Cardiac fibroblast (primary cell): ENCODE data around the gene WDR76.
A peak's percentile ranks its signal among the peaks of the same experiment; 100 is the strongest.

Experiments
- DNase-seq, 2 donors: peaks; one replicate each; pipeline versions ENCODE4 v3.0.0 to v3.0.0-alpha.2; 2010; ENCODE audit warnings: low read depth in 2 of 2
- H3K4me3 ChIP-seq, 2 donors: replicated peaks in 1 of 2; 1 replicate in 1 of 2; 2 replicates in 1 of 2; pipeline ENCODE4 v1.5.1; 2011; ENCODE audit warnings: low read depth in 2 of 2, low read length in 2 of 2, mild to moderate bottlenecking in 2 of 2, moderate library complexity in 1 of 2
- TF ChIP-seq, protein P1 (sequence below): IDR thresholded peaks from one replicate; pipeline ENCODE4 v1.5.1; 2011; ENCODE audit warnings: low read depth, mild to moderate bottlenecking, low read length, inconsistent platforms

Gene WDR76

GRCh38 chr15:43871835-43872234 is 45.0 kb downstream of the WDR76 start:
- TF ChIP-seq, protein P1, sequence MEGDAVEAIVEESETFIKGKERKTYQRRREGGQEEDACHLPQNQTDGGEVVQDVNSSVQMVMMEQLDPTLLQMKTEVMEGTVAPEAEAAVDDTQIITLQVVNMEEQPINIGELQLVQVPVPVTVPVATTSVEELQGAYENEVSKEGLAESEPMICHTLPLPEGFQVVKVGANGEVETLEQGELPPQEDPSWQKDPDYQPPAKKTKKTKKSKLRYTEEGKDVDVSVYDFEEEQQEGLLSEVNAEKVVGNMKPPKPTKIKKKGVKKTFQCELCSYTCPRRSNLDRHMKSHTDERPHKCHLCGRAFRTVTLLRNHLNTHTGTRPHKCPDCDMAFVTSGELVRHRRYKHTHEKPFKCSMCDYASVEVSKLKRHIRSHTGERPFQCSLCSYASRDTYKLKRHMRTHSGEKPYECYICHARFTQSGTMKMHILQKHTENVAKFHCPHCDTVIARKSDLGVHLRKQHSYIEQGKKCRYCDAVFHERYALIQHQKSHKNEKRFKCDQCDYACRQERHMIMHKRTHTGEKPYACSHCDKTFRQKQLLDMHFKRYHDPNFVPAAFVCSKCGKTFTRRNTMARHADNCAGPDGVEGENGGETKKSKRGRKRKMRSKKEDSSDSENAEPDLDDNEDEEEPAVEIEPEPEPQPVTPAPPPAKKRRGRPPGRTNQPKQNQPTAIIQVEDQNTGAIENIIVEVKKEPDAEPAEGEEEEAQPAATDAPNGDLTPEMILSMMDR = no peak
- DNase-seq = no peak

GRCh38 chr15:43872416-43873020 is 45.7 kb downstream of the WDR76 start:
- TF ChIP-seq, protein P1 = peak; percentile 66
- H3K4me3 ChIP-seq = no peak overlapping the region
- DNase-seq = peak; percentile 85 to 90

More at GRCh38 chr15:43871835-43872234, 45.0 kb downstream of the WDR76 start:
- H3K4me3 ChIP-seq = no peak overlapping the region

DNA sequence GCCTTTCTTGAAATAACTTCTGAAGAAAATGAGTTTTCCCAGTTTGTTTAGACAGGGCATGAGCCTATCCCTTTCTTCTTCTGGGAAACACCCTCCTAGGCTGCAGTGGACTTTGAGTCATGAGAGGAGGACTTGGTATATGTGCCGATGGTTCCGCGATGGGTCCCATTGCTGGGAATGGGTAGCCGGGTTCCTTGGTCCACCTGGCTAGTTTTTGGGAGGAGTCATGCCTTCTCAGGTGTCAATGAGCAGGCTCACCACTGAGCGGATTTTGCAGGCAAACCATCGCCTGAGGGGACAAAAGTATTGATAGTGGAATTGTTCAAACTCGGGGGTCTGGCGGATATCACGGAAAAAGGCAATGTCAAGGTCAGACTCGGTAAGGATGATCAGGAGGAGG is 46.8 kb downstream of the WDR76 start:
- TF ChIP-seq, protein P1 = no peak
- no peak for DNase-seq
- no peak overlapping the region for H3K4me3 ChIP-seq

GRCh38 chr15:43876872-43877271 is 50.1 kb downstream of the WDR76 start:
- DNase-seq = no peak
- TF ChIP-seq, protein P1 = no peak
- H3K4me3 ChIP-seq = no peak overlapping the region

DNA sequence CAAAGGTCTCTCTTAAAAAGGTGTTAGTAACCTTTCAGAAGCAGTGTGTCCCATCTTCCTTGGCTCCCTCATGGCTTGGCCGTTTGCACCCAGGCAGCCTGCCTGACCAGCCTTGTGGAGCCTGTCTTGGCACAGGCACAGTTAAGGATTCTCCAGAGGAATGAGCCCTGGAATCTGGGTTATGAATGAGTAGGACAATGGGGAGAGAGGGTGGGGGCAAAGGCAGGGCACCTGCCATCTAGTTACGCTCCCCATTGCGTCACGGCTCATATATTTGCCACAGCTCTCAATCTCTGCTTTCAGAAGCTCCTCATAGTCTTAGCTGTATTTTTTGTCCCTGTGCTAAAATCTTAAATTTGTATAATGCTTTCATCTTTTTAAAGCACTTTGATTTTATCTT is 50.6 kb downstream of the WDR76 start:
- TF ChIP-seq, protein P1 = no peak
- H3K4me3 ChIP-seq = no peak overlapping the region
- no peak for DNase-seq

DNA sequence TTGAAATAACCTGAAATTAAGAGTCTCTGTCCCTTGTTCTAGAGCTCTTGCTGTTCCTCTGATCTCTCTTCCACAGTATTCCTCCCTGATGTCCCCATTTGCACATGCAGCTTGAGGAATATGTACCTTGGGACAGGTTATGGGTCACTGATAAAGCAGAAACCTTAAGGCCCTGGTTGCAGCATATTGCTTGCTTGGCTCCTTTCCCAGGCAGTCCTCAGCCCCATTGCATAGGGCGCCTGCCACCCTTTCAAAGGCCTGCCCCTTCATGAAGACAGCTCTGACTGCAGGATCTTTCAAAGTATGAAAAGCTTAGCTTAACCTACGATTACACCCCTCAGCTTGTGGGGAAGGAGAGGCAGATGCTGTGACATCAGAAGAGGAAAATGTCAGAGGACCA is 51.6 kb downstream of the WDR76 start:
- no peak overlapping the region for H3K4me3 ChIP-seq
- TF ChIP-seq, protein P1 = no peak
- DNase-seq = no peak
